ENCODE data around the gene MYO9B.
A peak's percentile ranks its signal among the peaks of the same experiment; 100 is the strongest.
"Not testable (repeated sequence)": the region's sequence is repeated elsewhere in the genome, so short reads cannot be mapped to it uniquely, and the experiment has no call there.

The MYO9B gene

DNA sequence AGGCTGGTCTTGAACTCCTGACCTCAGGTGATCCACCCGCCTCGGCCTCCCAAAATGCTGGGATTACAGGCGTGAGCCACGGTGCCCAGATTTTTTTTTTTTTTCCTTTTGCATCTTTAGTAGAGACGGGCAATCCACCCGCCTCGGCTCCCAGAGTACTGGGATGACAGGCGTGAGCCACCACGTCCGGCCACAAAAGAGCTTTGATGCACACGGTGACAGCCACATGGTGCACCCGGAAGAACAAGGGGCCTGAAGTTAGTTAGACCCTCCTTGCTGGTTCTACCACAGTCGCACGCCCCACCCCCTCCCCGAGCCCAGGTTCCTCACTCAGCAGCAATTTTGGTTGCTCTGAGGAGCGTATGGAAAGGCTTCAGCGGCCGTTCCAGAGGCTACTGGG is 85.3 kb downstream of the MYO9B start:
- Mint-ChIP-seq H3K4me3 (no peak overlapping the region), H3K27ac (no peak overlapping the region), H3K4me1 (ENCODE audit: low read depth) (peaks cover 14% of the 10 kb centered on the region), H3K9me3 (no peaks in the 10 kb centered on the region), H3K27me3 (no peaks in the 10 kb centered on the region), H3K36me3 (ENCODE audit: low read depth) (peaks cover 100% of the 10 kb centered on the region)
- intact Hi-C loops (cut with micrococcal nuclease), result no loop called here

DNA sequence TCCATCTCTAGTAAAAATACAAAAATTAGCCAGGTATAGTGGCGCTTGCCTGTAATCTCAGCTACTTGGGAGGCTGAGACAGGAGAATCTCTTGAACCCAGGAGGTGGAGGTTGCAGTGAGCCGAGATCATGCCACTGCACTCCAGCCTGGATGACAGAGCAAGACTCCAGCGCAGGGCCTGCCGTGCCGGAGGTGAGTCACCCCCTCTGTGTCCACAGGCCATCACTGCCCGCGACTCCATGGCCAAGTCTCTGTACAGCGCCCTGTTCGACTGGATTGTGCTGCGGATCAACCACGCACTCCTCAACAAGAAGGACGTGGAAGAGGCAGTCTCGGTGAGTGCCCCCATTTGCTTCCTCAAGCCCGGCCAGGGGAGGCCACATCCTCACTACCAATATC is 86.6 kb downstream of the MYO9B start:
- peaks cover 100% of the 10 kb centered on the region for H3K36me3 Mint-ChIP-seq (ENCODE audit: low read depth)

DNA sequence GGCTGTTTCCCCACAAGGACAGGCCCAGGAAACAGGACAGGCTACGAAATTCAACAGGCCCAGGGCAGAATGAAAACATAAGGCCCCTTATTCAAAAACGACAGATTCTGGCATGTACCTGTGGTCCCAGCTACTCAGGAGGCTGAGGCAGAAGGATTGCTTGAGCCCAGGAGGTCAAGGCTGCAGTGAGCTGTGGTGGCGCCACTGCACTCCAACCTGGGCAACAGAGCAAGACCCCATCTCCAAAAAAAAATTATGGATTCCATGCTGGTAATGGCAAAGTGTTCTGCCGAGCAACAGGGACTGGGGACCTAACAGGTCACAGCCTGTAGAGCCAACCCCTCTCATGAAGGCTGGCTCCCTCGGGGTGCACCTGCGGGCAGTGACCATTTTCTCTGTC is 87.0 kb downstream of the MYO9B start:
- no peaks in the 10 kb centered on the region for H3K4me1 Mint-ChIP-seq (ENCODE audit: low read depth)
- intact Hi-C loops (cut with micrococcal nuclease), result no loop called here
- H3K27me3 Mint-ChIP-seq, result no peaks in the 10 kb centered on the region
- no peaks in the 10 kb centered on the region for H3K9me3 Mint-ChIP-seq
- H3K4me3 Mint-ChIP-seq, result no peak overlapping the region
- peaks cover 100% of the 10 kb centered on the region for H3K36me3 Mint-ChIP-seq (ENCODE audit: low read depth)
- H3K27ac Mint-ChIP-seq, result no peak overlapping the region

More for the DNA sequence above, 86.6 kb downstream of the MYO9B start:
- H3K9me3 Mint-ChIP-seq; H3K4me1 Mint-ChIP-seq (ENCODE audit: low read depth); H3K27me3 Mint-ChIP-seq; intact Hi-C loops (cut with micrococcal nuclease); H3K4me3 Mint-ChIP-seq; H3K27ac Mint-ChIP-seq: not testable (repeated sequence)

DNA sequence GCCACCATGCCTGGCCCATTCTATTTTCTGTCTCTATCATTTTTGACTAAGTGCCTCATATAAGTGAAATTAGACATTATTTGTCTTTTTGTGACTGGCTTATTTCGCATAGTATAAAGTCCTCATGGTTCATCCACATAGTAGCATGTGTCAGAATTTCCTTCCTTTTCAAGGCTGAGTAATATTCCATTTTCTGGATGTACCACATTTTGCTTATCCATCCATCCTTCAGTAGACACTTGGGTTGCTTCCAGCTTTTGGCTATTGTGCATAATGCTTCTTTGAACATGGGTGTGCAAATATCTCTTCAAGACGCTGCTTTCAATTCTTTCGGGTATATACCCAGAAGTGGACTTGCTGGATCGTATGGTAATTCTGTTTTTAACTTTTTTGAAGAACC is 88.1 kb downstream of the MYO9B start:
- H3K4me1 Mint-ChIP-seq (ENCODE audit: low read depth), result no peaks in the 10 kb centered on the region
- H3K27me3 Mint-ChIP-seq, result no peaks in the 10 kb centered on the region
- peaks cover 100% of the 10 kb centered on the region for H3K36me3 Mint-ChIP-seq (ENCODE audit: low read depth)
- intact Hi-C loops (cut with micrococcal nuclease), result no loop called here
- H3K9me3 Mint-ChIP-seq, result no peaks in the 10 kb centered on the region
- H3K27ac Mint-ChIP-seq, result no peak overlapping the region
- H3K4me3 Mint-ChIP-seq, result no peak overlapping the region

DNA sequence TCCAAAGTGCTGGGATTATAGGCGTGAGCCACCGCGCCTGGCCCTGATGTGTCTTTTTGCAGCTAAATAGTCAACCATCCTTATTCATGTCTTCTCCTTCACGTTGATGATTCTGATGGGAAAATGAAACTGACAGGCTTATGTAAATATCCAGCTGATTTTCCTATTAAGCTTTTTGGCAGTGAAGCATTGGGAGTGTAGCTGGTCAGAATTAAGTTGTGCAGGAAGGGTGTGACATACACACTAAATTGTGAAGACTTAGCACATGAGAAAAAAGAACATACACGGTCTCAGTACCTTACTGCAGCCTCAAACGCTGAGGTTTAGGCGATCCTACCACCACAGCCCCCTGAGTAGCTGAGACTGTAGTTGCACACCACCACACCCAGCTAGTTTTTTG is 89.1 kb downstream of the MYO9B start:
- Mint-ChIP-seq H3K9me3 (no peaks in the 10 kb centered on the region), H3K4me1 (ENCODE audit: low read depth) (no peaks in the 10 kb centered on the region), H3K4me3 (no peak overlapping the region), H3K27ac (no peak overlapping the region), H3K36me3 (ENCODE audit: low read depth) (peaks cover 100% of the 10 kb centered on the region), H3K27me3 (no peaks in the 10 kb centered on the region)
- intact Hi-C loops (cut with micrococcal nuclease), result no loop called here

DNA sequence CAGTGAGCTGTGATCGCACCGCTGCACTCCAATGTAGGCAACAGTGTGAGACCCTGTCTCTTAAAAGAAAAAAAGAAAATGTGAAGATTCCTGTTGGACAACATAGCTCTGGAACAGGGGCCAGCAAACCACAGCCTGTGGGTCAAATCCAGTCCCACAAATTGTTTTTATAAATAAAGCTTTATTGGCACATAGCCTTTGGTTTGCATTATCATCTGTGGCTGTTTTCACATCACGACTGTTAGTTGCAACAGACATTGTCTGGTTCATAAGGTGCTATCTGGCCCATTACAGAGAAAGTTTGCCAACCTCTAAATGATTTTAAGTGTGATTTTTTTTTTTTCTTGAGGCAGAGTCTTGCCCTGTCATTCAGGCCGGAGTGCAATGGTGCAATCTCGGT is 90.1 kb downstream of the MYO9B start:
- Mint-ChIP-seq H3K4me1 (ENCODE audit: low read depth) (no peaks in the 10 kb centered on the region), H3K36me3 (ENCODE audit: low read depth) (peaks cover 100% of the 10 kb centered on the region), H3K4me3 (no peak overlapping the region), H3K27ac (no peak overlapping the region), H3K27me3 (no peaks in the 10 kb centered on the region), H3K9me3 (no peaks in the 10 kb centered on the region)
- intact Hi-C loops (cut with micrococcal nuclease), result no loop called here

DNA sequence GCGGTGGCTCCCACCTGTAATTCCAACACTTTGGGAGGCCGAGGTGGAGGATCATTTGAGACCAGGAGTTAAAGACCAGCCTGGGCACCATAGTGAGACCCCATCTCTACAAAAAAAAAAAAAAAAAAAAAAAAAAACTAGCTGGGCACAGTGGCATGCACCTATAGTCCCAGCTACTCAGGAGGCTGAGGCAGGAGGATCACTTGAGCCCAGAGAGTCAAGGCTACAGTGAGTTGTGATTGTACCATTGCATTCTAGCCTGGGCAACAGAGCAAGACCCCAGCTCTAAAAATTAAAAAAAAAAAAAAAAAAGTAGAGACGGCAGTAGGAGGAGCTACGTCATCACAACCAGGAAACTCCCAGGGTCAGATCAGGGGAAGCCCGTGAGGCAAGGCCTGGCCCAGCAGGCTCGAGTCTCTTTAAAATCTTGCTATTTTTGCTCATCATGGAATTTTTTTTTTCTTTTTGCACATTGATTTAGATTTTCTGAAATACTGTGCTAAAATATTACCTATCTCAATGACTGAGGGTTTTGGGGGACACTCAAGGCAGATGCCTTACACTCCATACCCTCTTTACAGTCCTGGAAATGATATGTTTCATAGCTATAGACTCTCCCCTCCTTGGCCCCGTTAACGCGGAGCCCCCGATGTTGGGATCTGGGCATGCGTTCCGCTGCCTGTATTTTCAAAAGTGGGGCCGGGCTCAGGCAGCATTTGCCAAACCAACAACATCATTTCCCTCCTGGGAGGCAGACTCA is 95.1 kb downstream of the MYO9B start:
- intact Hi-C loops (cut with micrococcal nuclease), result no loop called here
- peaks cover 100% of the 10 kb centered on the region for H3K36me3 Mint-ChIP-seq (ENCODE audit: low read depth)
- H3K9me3 Mint-ChIP-seq, result no peaks in the 10 kb centered on the region
- peaks cover 25% of the 10 kb centered on the region for H3K4me1 Mint-ChIP-seq (ENCODE audit: low read depth)
- H3K27me3 Mint-ChIP-seq, result no peaks in the 10 kb centered on the region
- no peak overlapping the region for H3K4me3 Mint-ChIP-seq
- H3K27ac Mint-ChIP-seq, result peak overlapping the region; percentile 66

DNA sequence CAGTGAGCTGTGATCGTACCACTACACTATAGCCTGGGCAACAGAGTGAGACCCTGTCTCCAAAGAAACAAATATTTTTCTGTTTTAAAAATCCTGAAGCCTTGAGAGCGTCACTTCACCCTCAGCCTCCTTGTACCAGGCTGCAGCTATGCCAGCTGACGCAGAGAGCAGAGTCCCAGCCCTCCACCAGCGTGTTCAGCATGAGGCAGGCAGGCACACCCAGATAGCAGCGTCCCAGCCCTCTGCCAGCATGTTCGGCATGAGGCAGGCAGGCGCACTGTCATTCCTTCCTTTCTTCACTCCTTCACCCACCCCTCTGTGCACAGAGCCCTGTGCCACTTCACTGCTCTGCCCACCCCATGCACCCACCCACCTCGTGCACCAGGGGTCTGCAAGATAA is 96.3 kb downstream of the MYO9B start:
- intact Hi-C loops (cut with micrococcal nuclease), result no loop called here
- Mint-ChIP-seq H3K27ac (peak overlapping the region; percentile 66), H3K4me1 (ENCODE audit: low read depth) (peaks cover 32% of the 10 kb centered on the region), H3K36me3 (ENCODE audit: low read depth) (peaks cover 100% of the 10 kb centered on the region), H3K4me3 (no peak overlapping the region), H3K27me3 (no peaks in the 10 kb centered on the region), H3K9me3 (no peaks in the 10 kb centered on the region)

DNA sequence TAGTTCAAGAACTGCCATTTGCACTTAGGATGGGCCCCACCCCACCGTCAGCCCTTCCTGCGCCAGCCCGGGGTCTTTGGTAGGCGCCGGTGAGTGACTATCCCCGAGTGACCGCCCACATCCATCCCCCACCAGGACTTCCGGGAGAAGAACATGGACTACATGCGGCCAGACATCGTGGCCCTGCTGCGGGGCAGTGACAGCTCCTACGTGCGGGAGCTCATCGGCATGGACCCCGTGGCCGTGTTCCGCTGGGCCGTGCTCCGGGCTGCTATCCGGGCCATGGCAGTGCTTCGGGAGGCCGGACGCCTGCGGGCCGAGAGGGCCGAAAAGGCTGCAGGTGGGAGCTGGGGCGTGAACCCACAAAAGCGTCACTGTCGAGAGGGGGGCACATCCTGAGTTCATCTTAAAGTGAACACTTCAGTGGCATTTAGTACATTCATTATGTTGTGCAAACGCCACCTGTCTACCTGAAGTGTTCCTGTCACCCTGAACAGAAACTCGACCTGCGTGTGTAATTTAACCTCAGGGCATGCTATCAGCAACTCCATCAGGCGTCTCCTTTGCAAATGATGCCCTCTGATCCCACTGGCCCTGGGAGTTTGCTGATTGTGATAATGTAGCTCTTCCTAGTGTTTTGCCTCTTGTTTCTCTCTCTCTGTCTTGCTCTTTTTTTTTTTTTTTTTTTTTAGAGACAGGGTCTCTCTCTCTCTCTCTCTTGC is 97.2 kb downstream of the MYO9B start:
- Mint-ChIP-seq H3K4me3 (no peak overlapping the region), H3K4me1 (ENCODE audit: low read depth) (peaks cover 38% of the 10 kb centered on the region), H3K9me3 (no peaks in the 10 kb centered on the region), H3K27me3 (no peaks in the 10 kb centered on the region), H3K36me3 (ENCODE audit: low read depth) (peaks cover 100% of the 10 kb centered on the region), H3K27ac (peak overlapping the region; percentile 91)
- intact Hi-C loops (cut with micrococcal nuclease), result no loop called here

DNA sequence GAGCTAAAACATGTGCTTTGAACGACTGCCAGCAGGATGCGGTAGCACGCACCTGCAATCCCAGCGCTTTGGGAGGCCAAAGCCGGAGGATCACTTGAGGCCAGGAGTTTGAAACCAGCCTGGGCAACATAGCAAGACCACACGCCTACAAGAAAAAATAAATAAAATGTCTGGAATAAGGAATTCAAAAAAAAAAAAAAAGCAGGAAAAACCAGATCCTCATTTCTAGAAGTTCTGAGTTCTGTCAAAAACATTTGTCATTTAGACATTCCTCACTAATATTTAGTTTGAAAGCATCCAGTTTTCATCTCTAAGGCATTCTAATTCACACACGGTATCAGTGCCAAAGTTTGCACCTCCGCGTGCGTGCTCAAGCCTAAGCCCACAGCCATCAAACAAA is 102.7 kb downstream of the MYO9B start:
- intact Hi-C loops (cut with micrococcal nuclease), result no loop called here
- Mint-ChIP-seq H3K27me3 (no peaks in the 10 kb centered on the region), H3K9me3 (no peaks in the 10 kb centered on the region), H3K4me1 (ENCODE audit: low read depth) (peaks cover 44% of the 10 kb centered on the region), H3K36me3 (ENCODE audit: low read depth) (peaks cover 94% of the 10 kb centered on the region), H3K4me3 (no peak overlapping the region), H3K27ac (no peak overlapping the region)

DNA sequence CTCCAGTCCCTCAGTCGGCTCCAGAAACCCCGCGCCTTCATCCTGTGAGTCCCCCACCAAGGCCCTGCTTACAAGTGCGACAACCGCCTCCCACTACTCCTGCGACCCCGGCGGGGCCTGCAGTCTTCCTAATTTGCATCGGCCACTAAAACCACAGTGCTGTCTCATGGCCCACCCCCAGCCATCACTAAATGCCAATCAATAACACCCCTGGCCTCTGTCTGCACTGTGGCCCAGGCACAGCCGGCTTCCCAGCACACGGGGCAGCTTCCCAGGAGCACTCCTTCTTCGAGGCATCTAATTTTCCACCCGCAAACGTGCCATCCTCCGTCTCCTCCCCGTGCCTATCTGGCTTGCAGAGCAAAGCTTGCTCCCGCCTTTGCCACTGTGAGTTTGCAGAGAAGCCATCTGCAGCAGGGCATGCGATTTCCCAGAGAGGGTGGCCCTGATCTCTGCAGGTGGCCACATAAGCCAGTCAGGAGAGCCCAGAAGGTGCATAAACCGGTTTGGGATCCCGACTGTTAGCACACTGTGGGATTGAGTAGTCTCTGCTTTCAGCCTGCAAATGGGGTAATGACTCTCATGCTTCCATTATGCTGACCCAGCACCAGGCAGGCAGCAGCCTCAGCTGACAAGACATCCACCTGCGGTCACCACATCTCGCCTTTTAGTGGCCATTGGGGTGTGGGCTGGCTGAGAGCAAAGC is 105.6 kb downstream of the MYO9B start:
- intact Hi-C loops (cut with micrococcal nuclease), result loop anchor here (10.0 kb wide), 1 partner anchor 106 kb away; the partner anchor contains the start of genes HAUS8 and MYO9B
- Mint-ChIP-seq H3K27ac (no peak overlapping the region), H3K9me3 (no peaks in the 10 kb centered on the region), H3K4me1 (ENCODE audit: low read depth) (peaks cover 51% of the 10 kb centered on the region), H3K36me3 (ENCODE audit: low read depth) (peaks cover 92% of the 10 kb centered on the region), H3K27me3 (no peaks in the 10 kb centered on the region), H3K4me3 (no peak overlapping the region)

DNA sequence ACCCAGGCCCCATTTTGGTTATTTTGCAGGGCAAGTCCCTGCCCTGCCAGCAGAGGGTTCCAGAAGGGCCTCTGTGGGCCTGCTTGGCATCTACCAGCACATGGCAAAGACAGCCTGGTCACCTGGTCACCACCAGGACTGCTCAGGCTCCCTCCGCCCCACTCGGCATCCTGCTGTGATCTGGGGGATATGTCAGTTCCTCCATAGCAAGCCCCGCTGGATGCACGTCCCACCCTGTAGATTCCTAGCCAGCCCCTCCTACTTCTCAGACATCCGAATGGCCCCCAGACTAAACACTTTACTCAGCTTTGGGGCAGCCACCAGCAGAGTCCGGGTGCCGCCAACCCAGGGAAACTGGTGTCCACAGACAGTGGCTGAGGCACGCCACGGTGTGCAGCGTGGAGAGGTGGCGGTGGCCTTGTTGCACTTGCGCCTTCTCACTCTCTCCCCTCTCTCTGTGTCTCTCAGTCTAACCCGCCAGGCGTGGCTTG is 107.7 kb downstream of the MYO9B start:
- H3K27me3 Mint-ChIP-seq, result no peaks in the 10 kb centered on the region
- intact Hi-C loops (cut with micrococcal nuclease), result loop anchor here (10.0 kb wide), 1 partner anchor 109 kb away; the partner anchor contains the start of genes HAUS8 and MYO9B
- peak overlapping the region; percentile 77 for H3K27ac Mint-ChIP-seq
- H3K4me1 Mint-ChIP-seq (ENCODE audit: low read depth), result peaks cover 39% of the 10 kb centered on the region
- peaks cover 92% of the 10 kb centered on the region for H3K36me3 Mint-ChIP-seq (ENCODE audit: low read depth)
- H3K4me3 Mint-ChIP-seq, result peak overlapping the region; percentile 62
- no peaks in the 10 kb centered on the region for H3K9me3 Mint-ChIP-seq

DNA sequence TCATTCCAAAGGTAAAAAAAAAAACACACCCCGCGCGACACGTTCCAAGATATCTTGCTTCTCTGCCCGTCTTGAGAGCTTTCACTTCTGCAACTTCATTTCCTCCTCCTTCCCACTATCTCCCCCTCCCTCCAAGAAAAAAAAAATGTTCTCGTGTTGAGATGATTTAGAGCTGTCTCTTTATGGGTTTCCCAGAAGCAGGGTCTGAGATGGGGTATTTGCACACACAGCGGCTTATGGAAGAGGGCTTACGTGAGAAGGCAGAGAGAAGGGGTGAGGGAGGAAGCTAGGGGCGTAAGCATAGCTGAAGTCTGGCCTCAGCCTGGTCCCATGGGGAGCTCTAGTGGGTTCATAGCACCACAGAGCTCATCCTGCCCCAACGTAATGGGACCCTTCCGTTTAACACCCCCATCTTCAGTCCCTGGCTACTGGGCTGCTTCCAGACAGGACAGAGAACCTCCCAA is 108.3 kb downstream of the MYO9B start:
- Mint-ChIP-seq H3K36me3 (ENCODE audit: low read depth) (peaks cover 92% of the 10 kb centered on the region), H3K9me3 (no peaks in the 10 kb centered on the region), H3K27me3 (no peaks in the 10 kb centered on the region), H3K4me1 (ENCODE audit: low read depth) (peaks cover 39% of the 10 kb centered on the region), H3K27ac (peak overlapping the region; percentile 77), H3K4me3 (peak overlapping the region; percentile 62)
- intact Hi-C loops (cut with micrococcal nuclease), result loop anchor here (10.0 kb wide), 1 partner anchor 109 kb away; the partner anchor contains the start of genes HAUS8 and MYO9B
